Measurements from ENCODE around the gene ATF7IP2. TPM values are rescaled to one million over a fixed set of nuclear protein-coding genes. Genes with fewer than 3 reads are reported as not detected.
"Not testable (repeated sequence)": the region's sequence is repeated elsewhere in the genome, so short reads cannot be mapped to it uniquely, and the experiment has no call there.

ATF7IP2 gene, protein sequence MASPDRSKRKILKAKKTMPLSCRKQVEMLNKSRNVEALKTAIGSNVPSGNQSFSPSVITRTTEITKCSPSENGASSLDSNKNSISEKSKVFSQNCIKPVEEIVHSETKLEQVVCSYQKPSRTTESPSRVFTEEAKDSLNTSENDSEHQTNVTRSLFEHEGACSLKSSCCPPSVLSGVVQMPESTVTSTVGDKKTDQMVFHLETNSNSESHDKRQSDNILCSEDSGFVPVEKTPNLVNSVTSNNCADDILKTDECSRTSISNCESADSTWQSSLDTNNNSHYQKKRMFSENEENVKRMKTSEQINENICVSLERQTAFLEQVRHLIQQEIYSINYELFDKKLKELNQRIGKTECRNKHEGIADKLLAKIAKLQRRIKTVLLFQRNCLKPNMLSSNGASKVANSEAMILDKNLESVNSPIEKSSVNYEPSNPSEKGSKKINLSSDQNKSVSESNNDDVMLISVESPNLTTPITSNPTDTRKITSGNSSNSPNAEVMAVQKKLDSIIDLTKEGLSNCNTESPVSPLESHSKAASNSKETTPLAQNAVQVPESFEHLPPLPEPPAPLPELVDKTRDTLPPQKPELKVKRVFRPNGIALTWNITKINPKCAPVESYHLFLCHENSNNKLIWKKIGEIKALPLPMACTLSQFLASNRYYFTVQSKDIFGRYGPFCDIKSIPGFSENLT
- 4.0 and 14.9 TPM in 2 replicates for total RNA-seq

DNA sequence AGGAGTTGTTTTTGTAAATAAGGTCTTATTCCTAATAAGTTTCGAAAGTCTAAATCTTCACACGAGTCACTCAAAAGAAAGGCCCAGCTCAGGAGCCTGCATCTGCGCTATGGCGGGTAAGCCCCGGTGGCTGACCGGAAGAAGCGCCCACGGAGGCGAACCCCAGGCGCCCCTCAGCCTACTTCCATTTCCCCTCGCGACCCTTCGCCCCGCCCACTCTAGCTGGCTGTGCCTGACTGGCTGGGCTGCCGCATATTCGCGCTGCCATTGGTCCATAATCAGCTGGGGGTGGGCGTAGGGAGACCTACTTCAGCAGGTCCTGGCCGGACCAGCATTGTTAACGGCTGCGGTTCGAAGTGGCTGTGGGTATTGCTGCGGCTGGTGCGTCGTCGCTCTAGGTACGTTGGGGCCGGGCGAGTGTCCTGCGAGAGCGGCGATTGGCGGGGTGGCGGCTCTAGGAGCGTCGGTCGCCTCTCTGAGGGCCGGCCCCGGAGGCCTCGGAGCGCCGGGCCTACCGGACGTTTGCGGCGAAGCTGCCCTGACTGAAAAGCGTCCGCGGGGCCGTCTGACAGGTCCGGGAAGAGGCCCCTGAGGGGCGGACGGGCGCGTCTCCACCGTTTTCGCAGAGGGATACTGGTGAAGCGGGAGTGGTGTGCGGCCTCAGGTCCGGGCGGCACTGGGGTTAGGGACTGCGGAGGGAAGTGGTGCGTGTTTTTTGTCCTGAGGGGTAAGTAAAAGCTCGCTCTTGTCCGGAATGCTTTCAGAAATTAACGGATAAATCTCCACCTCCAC lies at the start of gene ATF7IP2:
Gene ATF7IP2 (plus strand): TSS at position 337 of the 792 bp plus-strand sequence. CDS start 44,560 bp downstream, outside the sequence.
- no peak for DNase-seq (ENCODE audit: extremely low read depth, low read depth, low spot score)

DNA sequence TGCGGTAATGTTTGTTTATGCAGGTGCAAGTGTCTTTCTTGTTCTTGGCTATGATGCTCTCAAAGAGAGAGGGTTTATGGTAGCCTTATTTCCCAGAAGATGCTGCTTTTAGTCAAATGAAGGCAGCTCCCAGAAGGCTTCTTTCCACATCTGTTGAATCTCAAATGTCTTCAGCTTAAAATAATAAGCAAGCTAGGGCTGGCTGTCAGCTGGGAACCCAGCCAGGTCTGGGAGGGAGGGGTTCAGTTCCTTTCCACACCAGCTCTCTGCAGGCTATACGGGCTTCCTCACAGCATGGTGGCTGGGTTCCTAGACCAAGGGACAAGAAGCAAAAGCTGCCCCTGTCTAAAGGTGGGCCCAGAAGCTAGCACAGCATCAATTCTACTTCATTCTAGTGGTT lies 47.4 kb upstream of the ATF7IP2 start:
- no peak for DNase-seq (ENCODE audit: extremely low read depth, low read depth, low spot score)

DNA sequence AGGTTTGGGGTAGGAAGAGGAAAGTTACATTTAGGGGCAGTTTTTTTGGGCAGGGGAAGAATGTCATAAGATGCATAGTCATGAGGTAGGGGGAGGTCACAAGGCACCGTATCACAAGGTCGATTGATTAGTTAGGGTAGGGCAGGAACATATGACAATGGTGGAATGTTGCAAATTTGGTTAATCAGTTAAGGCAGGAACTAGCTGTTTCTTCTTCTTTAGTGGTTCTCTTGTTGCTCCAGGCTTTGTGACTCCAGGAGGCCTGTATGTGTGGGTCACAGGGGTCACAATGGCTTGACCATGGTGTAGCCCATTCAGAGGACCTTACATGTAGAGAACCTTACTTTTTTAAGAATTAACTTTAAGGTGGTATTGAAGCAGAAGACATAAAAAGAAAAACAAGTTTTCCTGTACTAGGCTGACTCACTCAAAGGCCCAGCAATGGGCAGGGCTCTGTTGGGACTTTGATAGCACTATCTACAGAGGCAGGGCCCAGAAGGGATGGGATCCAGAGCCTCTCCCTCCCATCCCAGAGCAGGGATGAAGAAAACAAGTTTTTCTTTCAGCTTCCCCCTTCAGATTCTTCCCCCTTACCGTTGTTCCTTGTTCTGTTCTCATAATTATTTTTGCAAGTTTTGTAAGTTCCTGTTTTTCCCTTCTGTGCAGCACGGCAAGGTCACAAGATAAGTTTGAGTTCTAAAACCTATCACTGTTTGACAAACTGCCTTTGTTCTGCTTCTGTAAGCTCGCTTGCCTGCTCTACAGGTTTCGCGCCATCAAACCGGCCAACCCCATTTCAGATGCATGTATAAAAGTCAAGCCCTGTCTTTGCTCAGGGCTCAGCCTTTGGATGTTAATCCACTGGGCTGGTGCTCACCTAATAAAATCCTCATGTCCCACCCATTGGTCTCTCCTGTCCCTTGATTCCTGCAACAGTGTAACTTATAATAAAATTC lies 45.8 kb upstream of the ATF7IP2 start:
- DNase-seq (ENCODE audit: extremely low read depth, low read depth, low spot score), result no peak

DNA sequence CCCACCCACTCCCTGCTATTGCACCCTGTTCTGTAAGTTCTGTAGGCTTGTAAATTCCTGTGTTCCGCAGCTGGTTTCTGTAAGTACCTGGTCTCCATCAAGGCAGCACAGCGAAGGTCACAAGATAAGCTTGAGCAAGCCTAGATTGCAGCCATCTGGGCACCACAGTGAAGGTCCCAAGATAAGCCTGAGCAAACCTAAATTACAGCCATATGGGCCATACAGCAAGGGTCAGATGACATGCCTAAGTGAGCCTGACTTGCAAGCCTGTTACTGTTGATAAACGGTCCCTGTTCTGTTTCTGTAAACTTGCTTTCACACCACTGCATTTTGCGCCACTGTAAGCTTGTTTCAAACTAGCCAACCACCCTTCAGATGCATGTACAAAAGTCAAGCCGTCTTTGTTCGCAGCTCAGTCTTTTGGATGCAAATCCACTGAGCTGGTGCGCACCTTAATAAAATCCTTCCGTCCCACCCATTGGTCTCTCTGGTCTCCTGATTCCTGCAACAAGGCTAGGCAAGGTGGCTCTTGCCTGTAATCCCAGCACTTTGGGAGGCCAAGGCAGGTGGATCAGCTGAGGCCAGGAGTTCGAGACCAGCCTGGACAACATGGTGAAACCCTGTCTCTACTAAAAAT lies 42.6 kb upstream of the ATF7IP2 start:
- no peak for DNase-seq (ENCODE audit: extremely low read depth, low read depth, low spot score)

DNA sequence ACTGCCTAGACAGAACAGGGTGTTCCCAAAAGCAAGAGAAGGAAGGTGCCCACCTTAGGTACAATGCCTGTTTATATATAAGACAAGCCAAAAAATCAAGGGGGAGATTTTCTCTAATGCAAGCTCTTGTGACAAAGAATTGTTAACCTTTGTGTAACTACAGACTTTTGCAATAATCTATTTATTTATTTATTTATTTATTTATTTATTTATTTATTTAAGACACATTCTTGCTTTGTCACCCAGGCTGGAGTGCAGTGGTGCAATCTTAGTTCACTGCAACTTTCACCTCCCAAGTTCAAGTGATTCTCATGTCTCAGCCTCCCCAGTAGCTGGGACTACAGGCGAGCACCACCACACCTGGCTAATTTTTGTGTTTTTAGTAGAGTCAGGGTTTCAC lies 41.2 kb upstream of the ATF7IP2 start:
- not testable (repeated sequence) for DNase-seq (ENCODE audit: extremely low read depth, low read depth, low spot score)

DNA sequence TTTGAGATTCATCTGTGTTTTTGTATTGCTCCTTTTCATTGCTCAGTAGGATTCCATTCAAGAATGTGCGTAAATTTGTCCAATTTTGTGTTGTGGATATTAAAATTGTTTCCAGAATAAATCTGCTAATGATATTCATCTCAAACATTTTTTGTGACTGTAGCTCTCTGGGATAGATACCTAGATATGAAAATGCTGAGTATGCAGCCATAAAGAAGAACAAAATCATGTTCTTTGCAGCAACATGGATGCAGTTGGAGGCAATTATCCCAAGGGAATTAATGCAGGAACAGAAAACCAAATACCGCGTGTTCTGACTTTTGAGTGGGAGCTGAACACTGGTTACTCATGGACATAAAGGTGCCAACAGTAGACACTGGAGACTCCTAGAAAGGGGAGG lies 40.2 kb upstream of the ATF7IP2 start:
- DNase-seq (ENCODE audit: extremely low read depth, low read depth, low spot score), result no peak

DNA sequence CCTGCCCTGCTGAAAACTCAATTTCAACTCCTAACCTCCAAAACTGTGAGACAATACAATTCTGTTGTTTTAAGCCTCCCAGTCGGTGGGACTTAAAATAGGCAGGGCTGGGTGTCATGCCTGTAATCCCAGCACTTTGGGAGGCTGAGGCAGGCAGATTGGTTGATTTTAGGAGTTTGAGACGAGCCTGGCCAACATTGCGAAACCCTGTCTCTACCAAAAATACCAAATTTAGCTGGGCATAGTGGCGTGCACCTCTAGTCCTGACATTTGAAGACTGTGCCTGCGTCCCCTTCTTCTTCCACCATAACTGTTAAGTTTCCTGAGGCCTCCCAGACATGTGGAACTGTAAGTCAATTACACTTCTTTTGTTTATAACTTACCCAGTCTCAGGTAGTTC lies 36.0 kb upstream of the ATF7IP2 start:
- no peak for DNase-seq (ENCODE audit: extremely low read depth, low read depth, low spot score)

DNA sequence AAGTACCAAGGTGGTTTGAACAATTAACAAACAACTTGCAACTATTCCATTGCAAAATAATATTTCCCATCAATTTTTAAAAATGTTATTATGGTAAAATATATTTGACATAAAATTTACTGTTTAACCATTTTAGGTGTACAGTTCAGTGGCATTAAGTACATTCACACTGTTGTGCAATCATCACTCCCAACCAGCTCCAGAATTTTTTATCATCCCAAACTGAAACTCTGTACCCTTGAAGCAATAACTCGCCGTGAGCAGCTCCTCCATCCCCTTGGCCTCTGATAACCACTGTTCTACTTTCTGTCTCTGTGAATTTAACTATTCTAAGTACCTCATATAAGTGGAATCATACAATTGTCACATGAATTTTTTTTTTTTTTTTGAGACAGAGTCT lies 33.6 kb upstream of the ATF7IP2 start:
- DNase-seq (ENCODE audit: extremely low read depth, low read depth, low spot score), result no peak

DNA sequence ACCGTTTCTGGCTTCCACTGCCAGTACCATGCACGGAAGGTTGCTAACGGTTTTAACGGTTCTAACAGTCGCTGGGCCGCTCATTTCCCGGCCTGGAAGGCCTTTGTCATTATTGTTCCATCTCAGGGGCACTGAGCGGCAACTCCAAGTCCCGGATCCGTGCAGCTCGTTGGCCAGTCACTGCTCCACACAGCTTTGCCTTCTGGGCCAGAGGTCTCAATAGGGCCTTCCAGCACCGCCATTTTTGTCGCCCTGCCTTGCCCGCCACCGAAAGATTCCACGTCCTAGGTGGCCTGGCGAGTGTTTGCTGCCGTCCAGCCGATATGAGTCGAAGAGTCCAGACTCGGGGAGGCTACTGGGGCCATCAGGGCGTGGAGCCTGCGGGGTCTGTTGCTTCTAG lies 30.3 kb upstream of the ATF7IP2 start:
- no peak for DNase-seq (ENCODE audit: extremely low read depth, low read depth, low spot score)

DNA sequence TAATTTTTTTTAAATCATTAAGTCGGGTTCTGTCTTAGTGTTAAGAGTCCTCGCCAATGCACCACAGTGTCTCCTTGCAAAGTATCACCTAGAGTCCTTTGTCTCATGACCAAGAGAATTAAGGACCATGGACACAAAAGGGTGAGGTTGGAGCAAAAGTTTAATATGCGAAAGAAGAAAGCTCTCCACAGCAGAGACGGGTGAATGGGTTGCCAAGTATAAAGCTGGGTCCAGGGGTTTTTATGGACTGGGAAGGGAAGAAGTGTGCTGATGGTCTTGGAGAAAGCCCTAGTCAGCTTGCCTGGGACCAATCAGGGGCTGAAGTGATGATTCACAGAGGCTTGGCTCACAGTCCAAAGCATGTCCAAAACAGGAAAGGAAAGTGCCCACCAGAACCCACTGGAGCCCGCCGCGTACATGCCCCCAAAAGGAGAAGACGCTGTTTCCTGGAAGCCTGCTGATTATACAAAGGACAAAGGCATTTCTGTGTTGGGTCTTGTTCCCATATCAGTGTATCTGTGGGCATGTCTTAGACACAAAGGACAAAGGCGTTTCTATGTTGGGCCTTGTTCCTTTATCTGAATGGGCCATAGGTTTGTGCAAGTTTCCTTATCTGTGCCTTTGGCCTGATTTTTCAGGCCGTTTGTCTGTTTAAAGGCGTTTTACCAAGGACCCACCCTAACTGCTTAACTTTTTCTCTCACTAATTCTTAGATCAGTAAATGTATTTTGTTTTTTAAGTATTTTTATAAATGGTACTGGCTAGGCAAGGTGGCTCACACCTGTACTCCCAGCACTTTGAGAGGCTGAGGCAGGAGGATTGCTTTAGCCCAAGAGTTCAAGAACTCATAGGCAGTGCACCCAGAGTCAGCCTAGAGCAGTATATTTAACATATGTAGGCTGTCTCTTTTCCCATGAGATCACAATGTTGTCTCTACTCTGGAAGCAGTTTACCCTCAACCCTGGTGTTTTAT lies 28.7 kb upstream of the ATF7IP2 start:
- DNase-seq (ENCODE audit: extremely low read depth, low read depth, low spot score), result no peak

DNA sequence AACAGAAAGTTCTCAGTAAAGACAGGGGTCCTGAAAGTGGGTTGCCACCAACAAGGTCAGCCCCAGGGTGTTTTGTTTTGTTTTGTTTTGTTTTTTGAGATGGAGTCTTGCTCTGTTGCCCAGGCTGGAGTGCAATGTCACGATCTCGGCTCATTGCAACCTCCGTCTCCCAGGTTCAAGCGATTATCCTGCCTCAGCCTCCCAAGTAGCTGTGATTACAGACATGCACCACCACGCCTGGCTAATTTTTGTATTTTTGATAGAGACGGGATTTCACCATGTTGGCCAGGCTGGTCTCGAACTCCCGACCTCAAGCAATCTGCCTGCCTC lies 24.1 kb upstream of the ATF7IP2 start:
- DNase-seq (ENCODE audit: extremely low read depth, low read depth, low spot score), result not testable (repeated sequence)

DNA sequence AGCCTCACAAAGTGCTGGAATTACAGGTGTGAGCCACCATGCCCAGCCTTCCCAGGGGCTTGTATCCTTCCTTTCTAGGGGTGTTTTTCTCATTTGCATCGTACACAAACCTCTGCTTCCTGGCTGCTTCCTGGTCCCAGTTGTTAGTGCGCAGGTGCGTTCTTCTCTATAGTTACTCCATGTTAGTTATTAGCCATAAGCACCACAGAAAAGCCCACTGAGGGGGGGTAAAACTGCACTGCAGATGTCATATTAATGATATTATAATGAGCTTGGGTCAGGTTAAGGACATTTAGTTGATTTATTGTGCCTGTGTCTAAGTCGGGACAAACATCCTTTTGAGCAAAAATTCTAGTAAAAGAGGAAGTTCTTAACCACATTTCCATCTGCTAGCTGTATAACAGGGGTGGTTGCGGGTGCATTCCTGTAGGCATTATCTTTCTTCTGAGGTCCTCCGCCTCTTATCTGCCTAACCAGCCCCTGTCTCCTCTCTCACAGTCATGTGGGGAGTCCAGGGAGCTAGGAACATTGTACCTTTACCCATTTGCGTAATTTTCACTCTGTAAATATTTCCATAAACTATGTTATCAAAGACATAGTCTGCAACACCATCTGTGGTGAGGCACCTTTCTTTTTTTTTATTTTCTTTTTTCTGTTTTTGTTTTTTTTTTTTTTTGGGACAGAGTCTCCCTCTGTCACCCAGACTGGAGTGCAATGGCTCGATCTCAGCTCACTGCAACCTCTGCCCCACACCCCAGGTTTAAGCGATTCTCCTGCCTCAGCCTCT lies 23.6 kb upstream of the ATF7IP2 start:
- DNase-seq (ENCODE audit: extremely low read depth, low read depth, low spot score), result no peak

DNA sequence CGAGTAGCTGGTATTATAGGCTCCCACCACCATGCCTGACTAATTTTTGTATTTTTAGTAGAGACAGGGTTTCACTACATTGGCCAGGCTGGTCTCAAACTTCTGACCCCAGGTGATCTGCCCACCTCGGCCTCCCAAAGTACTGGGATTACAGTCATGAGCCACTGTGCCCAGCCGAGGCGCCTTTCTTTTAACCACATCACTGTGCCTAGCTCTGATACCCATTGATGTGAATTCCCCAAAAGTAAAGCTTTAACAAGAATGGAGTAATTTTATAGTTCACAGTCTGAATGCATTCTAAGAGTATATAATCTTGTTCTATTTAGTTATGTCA lies 23.0 kb upstream of the ATF7IP2 start:
- DNase-seq (ENCODE audit: extremely low read depth, low read depth, low spot score), result not testable (repeated sequence)

DNA sequence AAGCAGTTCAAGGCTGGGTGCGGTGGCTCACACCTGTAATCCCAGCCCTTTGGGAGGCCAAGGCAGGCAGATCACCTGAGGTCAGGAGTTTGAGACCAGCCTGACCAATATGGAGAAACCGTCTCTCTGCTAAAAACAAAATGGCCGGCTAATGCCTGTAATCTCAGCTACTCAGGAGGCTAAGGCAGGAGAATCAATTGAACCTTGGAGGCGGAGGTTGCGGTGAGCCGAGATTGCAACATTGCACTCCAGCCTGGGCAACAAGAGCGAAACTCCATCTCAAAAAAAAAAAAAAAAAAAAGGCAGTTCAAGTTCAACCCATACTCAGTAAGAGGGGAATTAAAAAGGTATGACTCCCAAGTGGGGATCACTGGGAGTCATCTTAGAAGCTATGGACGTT lies 19.2 kb upstream of the ATF7IP2 start:
- not testable (repeated sequence) for DNase-seq (ENCODE audit: extremely low read depth, low read depth, low spot score)

DNA sequence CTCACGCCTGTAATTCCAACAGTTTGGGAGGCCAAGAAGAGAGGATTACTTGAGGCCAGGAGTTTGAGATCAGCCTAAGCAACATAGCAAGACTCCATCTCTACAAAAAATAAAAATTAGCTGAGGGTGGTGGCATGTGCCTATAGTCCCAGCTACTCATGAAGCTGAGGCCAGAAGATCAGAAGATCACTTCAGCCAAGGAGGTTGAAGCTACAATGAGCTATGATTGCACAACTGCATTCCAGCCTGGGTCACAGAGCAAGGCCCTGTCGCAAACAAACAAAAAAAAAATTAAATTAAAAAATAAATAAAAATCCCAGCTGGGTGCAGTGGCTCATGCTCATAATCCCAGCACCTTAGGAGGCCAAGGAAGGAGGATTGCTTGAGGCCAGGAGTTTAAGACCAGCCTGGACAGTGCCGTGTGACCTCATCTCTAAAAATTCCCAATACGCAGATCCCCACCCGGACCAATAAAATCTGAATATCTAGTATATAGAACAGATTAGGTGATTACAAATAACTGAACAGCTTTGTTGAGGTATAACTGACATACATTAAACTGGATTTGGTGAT lies 18.2 kb upstream of the ATF7IP2 start:
- DNase-seq (ENCODE audit: extremely low read depth, low read depth, low spot score), result no peak

DNA sequence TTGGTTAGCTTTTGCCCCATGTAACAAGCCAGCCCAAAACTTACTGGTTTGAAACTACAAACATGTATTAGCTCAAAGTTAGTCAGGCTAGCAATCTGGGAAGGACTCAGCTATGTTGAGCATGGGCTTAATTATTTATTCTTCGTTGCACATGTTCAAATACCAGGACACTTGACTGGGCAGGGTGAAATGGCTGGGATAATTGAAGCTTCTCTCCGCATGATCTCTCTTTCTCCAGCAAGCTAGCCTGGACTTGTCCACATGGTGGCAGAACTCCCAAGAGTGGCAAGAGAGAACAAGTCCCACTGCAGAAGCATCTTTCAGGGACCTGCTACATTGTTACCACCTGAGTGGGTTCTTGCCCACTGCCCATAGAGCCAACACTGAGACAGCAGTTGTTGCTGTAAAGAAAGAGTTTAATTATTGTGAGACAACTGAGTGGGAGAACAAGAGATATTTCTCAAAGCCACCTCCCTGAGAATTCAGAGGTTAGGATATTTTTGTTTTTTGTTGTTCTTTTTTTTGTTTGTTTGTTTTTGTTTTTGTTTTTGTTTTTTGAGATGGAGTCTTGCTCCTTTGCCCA lies 16.8 kb upstream of the ATF7IP2 start:
- DNase-seq (ENCODE audit: extremely low read depth, low read depth, low spot score), result no peak

DNA sequence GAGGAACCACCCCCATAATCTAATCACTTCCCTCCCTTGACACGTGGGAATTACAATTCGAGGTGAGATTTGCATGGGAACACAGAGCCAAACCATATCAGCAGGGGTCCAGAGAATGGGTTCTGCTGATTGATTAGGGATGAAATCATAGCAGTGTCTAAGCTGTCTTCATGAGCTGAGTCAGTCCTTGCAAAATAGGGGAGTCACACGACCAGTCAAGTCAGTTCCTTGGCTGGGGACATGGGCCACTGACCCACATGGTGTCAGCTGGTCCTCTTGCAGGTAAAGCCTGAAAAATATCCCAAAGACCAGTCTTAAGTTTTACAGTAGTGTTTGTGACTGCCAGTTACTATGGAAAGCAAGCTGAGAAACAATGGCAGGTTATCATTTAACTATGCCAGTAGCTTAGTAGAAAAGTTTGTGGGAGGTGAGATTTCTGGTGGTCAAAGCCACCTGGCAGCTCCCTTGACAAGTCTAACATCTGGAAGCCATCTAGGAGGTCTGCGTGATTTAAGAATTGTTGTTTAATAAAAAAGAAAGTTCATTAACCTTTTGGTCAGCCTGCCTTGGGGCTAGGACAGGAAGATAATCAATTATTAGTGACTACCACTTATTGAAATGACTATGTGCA lies 15.7 kb upstream of the ATF7IP2 start:
- DNase-seq (ENCODE audit: extremely low read depth, low read depth, low spot score), result no peak

Data from glomerular endothelial cell (primary cell).